Measurements from ENCODE around the gene DDAH2.

GRCh38 chr6:31717499-31718222 lies 11.4 kb downstream of the DDAH2 start:
- TF ChIP-seq OSR1 (CRISPR knock-in tag; IDR thresholded peaks at IDR 0.05), result no peak
- no peak for TF ChIP-seq ZFP30 (CRISPR knock-in tag; IDR thresholded peaks at IDR 0.05)
- no peak for TF ChIP-seq ZNF8 (CRISPR knock-in tag; IDR thresholded peaks at IDR 0.05)
- no peak for TF ChIP-seq PPARA (CRISPR knock-in tag; IDR thresholded peaks at IDR 0.05; ENCODE audit: borderline replicate concordance)
- no peak for TF ChIP-seq PATZ1 (CRISPR knock-in tag; IDR thresholded peaks at IDR 0.05; ENCODE audit: borderline replicate concordance)
- no peak for TF ChIP-seq ZNF70 (CRISPR knock-in tag; IDR thresholded peaks at IDR 0.05)
- TF ChIP-seq ZFP3 (CRISPR knock-in tag; IDR thresholded peaks at IDR 0.05), result no peak
- TF ChIP-seq TSHZ2 (CRISPR knock-in tag; IDR thresholded peaks at IDR 0.05), result no peak
- TF ChIP-seq RARB (CRISPR knock-in tag; IDR thresholded peaks at IDR 0.05), result no peak
- TF ChIP-seq ISL1 (CRISPR knock-in tag; IDR thresholded peaks at IDR 0.05), result no peak
